Activated T-helper 17 cell treated with anti-CD3 and anti-CD28 coated beads, Interleukin-2, amount 50 U/mL, for 72 hours (primary cell): Measurements from ENCODE around the gene FBXO38. TPM values are rescaled to one million over a fixed set of nuclear protein-coding genes. Genes with fewer than 3 reads are reported as not detected.
A peak's percentile ranks its signal among the peaks of the same experiment; 100 is the strongest.
"Not testable (repeated sequence)": the region's sequence is repeated elsewhere in the genome, so short reads cannot be mapped to it uniquely, and the experiment has no call there.

Experiments
- ATAC-seq: fragments of 150-1000 bp; cut with Tn5 transposase; replicated peaks from 2 replicates; pipeline ENCODE4 v1.10.0; 2021; ENCODE audit warnings: mild to moderate bottlenecking, moderate library complexity
- H3K27ac Mint-ChIP-seq: one replicate; pipeline ENCODE4 v1.8.0; 2022; ENCODE audit warnings: mixed read lengths
- H3K27me3 Mint-ChIP-seq: one replicate; pipeline ENCODE4 v1.8.0; 2022; ENCODE audit warnings: mixed read lengths
- H3K36me3 Mint-ChIP-seq: one replicate; pipeline ENCODE4 v1.8.0; 2022; ENCODE audit warnings: low read depth, mild to moderate bottlenecking, mixed read lengths
- H3K4me1 Mint-ChIP-seq: one replicate; pipeline ENCODE4 v1.8.0; 2022; ENCODE audit warnings: mixed read lengths
- H3K4me3 Mint-ChIP-seq: one replicate; pipeline ENCODE4 v1.8.0; 2022; ENCODE audit warnings: mild to moderate bottlenecking, mixed read lengths
- H3K9me3 Mint-ChIP-seq: one replicate; pipeline ENCODE4 v1.8.0; 2022; ENCODE audit warnings: mixed read lengths
- total RNA-seq, 2 donors: library from RNA; stranded (reverse); gene quantifications; one replicate each; pipeline ENCODE4 v1.2.3, GENCODE V29; 2022

FBXO38 gene
- total RNA-seq, 2 donors from 2014 or later, result 44.1 to 53.0 TPM

DNA sequence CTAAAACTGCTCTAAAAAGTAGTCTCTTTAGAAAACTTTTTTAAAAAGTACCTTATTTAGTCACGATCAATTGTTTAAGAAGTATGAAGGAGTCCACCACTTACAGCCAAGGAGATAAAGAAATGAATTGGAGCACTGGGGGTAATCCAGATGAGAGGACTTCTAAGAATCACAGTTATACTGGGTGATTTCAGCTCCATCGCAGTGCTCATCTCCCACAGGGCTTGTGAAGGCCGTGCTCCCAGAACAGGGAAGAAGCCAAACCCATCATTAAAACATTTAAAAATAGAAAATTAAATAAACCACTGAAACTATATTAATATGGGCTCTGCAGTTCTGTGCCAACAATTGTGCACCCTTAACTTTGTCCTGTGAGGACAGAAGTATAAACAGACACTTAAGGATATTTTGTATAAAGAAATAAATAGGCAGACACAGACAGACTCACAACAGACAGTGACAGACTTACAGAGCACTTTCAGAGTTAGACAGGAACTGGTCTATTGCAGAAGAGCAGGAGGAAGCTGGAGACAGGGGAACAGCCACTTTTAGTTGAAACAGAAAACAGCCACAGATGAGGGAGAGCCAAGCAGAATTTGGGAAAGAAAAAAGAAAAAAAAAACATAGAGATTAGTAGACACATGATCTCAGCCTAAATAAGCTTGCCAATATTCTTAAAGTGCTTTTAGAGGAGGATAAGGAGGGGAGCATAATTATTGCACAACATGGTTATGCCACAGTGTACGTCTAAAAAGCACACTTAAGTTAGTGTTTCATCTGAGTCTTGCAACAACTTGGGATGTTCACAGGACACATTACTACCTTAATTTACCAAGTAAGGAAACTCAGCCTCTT is 81.8 kb downstream of the FBXO38 start:
- H3K9me3 Mint-ChIP-seq, result no peaks in the 10 kb centered on the region

GRCh38 chr5:148466236-148466580 is 82.5 kb downstream of the FBXO38 start:
- no peak for ATAC-seq
- Mint-ChIP-seq H3K9me3 (no peaks in the 10 kb centered on the region), H3K36me3 (no peaks in the 10 kb centered on the region), H3K27me3 (peaks cover 3% of the 10 kb centered on the region), H3K4me1 (no peaks in the 10 kb centered on the region), H3K27ac (no peak overlapping the region), H3K4me3 (no peak overlapping the region)

More for the DNA sequence above, 81.8 kb downstream of the FBXO38 start:
- no peak for ATAC-seq
- peaks cover 3% of the 10 kb centered on the region for H3K27me3 Mint-ChIP-seq
- no peaks in the 10 kb centered on the region for H3K36me3 Mint-ChIP-seq
- H3K27ac Mint-ChIP-seq, result no peak overlapping the region
- no peak overlapping the region for H3K4me3 Mint-ChIP-seq
- H3K4me1 Mint-ChIP-seq, result no peaks in the 10 kb centered on the region

- no peaks in the 10 kb centered on the region for H3K4me1 Mint-ChIP-seq
- no peaks in the 10 kb centered on the region for H3K36me3 Mint-ChIP-seq
- ATAC-seq, result no peak
- H3K9me3 Mint-ChIP-seq, result no peaks in the 10 kb centered on the region
- H3K27me3 Mint-ChIP-seq, result peaks cover 3% of the 10 kb centered on the region
- H3K4me3 Mint-ChIP-seq, result no peak overlapping the region
- no peak overlapping the region for H3K27ac Mint-ChIP-seq
These were observed 84.2 kb downstream of the FBXO38 start for GRCh38 chr5:148467958-148468357.

GRCh38 chr5:148468746-148469145 is 85.0 kb downstream of the FBXO38 start:
- H3K4me3 Mint-ChIP-seq, H3K9me3 Mint-ChIP-seq, H3K27ac Mint-ChIP-seq, ATAC-seq, H3K27me3 Mint-ChIP-seq, H3K4me1 Mint-ChIP-seq, H3K36me3 Mint-ChIP-seq: not testable (repeated sequence)

GRCh38 chr5:148469501-148469935 is 85.8 kb downstream of the FBXO38 start:
- Mint-ChIP-seq H3K9me3 (no peaks in the 10 kb centered on the region), H3K4me3 (no peak overlapping the region), H3K27ac (no peak overlapping the region), H3K27me3 (no peaks in the 10 kb centered on the region), H3K4me1 (no peaks in the 10 kb centered on the region), H3K36me3 (no peaks in the 10 kb centered on the region)
- no peak for ATAC-seq

- Mint-ChIP-seq H3K4me3 (no peak overlapping the region), H3K4me1 (no peaks in the 10 kb centered on the region), H3K27me3 (peaks cover 4% of the 10 kb centered on the region), H3K27ac (no peak overlapping the region), H3K36me3 (no peaks in the 10 kb centered on the region), H3K9me3 (no peaks in the 10 kb centered on the region)
- no peak for ATAC-seq
These were observed 87.6 kb downstream of the FBXO38 start for GRCh38 chr5:148471379-148471778.

DNA sequence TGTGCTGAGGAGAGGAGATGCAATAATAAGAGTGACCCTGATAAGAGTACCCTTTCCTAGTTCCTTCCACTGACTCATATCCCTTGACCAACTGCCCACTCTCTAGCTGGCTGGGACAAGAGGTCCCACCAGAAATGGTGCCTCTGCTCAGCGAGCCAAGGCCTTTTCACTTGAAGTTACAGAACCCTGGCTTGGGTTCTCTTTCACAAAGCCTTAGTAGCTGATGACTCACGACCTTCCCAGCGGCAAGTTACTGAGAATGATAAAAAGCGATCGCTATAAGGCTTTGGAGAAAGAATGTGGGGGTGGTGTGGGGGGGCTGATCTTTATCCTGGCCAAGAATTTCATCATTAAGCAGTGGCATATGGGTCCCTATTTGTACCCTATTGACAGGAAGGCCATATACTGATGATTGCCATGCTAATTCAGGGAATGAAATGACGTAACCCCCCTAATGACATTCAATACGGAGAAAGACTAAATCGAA is 90.3 kb downstream of the FBXO38 start:
- H3K36me3 Mint-ChIP-seq, result no peaks in the 10 kb centered on the region
- H3K27me3 Mint-ChIP-seq, result peaks cover 21% of the 10 kb centered on the region
- H3K9me3 Mint-ChIP-seq, result no peaks in the 10 kb centered on the region
- no peaks in the 10 kb centered on the region for H3K4me1 Mint-ChIP-seq
- no peak overlapping the region for H3K27ac Mint-ChIP-seq
- no peak overlapping the region for H3K4me3 Mint-ChIP-seq
- ATAC-seq, result no peak

GRCh38 chr5:148476302-148476701 is 92.5 kb downstream of the FBXO38 start:
- Mint-ChIP-seq H3K9me3 (no peaks in the 10 kb centered on the region), H3K4me3 (no peak overlapping the region), H3K27ac (no peak overlapping the region), H3K27me3 (peaks cover 21% of the 10 kb centered on the region), H3K4me1 (no peaks in the 10 kb centered on the region), H3K36me3 (no peaks in the 10 kb centered on the region)
- ATAC-seq, result no peak

- no peaks in the 10 kb centered on the region for H3K36me3 Mint-ChIP-seq
- H3K9me3 Mint-ChIP-seq, result no peaks in the 10 kb centered on the region
- H3K4me3 Mint-ChIP-seq, result no peak overlapping the region
- no peak overlapping the region for H3K27ac Mint-ChIP-seq
- H3K27me3 Mint-ChIP-seq, result peaks cover 23% of the 10 kb centered on the region
- no peaks in the 10 kb centered on the region for H3K4me1 Mint-ChIP-seq
- no peak for ATAC-seq
These were observed 93.7 kb downstream of the FBXO38 start for GRCh38 chr5:148477429-148477828.

GRCh38 chr5:148482196-148482595 is 98.4 kb downstream of the FBXO38 start:
- H3K9me3 Mint-ChIP-seq, result no peaks in the 10 kb centered on the region
- H3K4me1 Mint-ChIP-seq, result peaks cover 5% of the 10 kb centered on the region
- peaks cover 43% of the 10 kb centered on the region for H3K27me3 Mint-ChIP-seq
- no peak overlapping the region for H3K4me3 Mint-ChIP-seq
- ATAC-seq, result no peak
- no peak overlapping the region for H3K27ac Mint-ChIP-seq
- H3K36me3 Mint-ChIP-seq, result no peaks in the 10 kb centered on the region

- H3K27me3 Mint-ChIP-seq, result peaks cover 45% of the 10 kb centered on the region
These were observed 99.1 kb downstream of the FBXO38 start for GRCh38 chr5:148482697-148483462.

DNA sequence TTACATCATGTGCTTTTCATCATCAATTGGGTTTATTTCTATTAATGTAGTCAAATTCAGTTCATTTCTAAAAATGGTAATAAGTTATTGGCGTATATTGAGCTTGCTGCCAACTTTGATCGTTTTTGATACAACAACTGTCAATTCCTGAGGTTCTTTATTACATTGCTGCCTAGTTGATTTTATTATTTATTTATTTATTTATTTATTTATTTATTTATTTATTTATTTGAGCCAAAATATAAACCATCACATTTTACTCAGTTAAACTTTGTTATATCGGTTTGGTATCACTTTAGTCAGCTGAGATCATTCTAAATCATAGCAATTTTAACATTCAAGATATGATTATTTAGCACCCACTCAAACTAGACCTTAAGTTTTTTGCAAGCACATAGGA is 100.0 kb downstream of the FBXO38 start:
- H3K4me1 Mint-ChIP-seq, result peaks cover 5% of the 10 kb centered on the region

More at GRCh38 chr5:148482697-148483462, 99.1 kb downstream of the FBXO38 start:
- Mint-ChIP-seq H3K36me3 (no peaks in the 10 kb centered on the region), H3K27ac (no peak overlapping the region), H3K4me3 (no peak overlapping the region), H3K9me3 (no peaks in the 10 kb centered on the region), H3K4me1 (peaks cover 5% of the 10 kb centered on the region)
- ATAC-seq, result peak; percentile 58

GRCh38 chr5:148484651-148485050 is 100.9 kb downstream of the FBXO38 start:
- H3K4me3 Mint-ChIP-seq, result no peak overlapping the region

More for the DNA sequence above, 100.0 kb downstream of the FBXO38 start:
- Mint-ChIP-seq H3K4me3 (no peak overlapping the region), H3K27me3 (peaks cover 38% of the 10 kb centered on the region), H3K36me3 (no peaks in the 10 kb centered on the region), H3K27ac (no peak overlapping the region), H3K9me3 (no peaks in the 10 kb centered on the region)
- ATAC-seq, result no peak

GRCh38 chr5:148486456-148486855 is 102.7 kb downstream of the FBXO38 start:
- H3K36me3 Mint-ChIP-seq, result no peaks in the 10 kb centered on the region
- H3K4me3 Mint-ChIP-seq, result no peak overlapping the region
- no peak overlapping the region for H3K27ac Mint-ChIP-seq
- ATAC-seq, result no peak
- peaks cover 5% of the 10 kb centered on the region for H3K4me1 Mint-ChIP-seq
- H3K9me3 Mint-ChIP-seq, result no peaks in the 10 kb centered on the region
- H3K27me3 Mint-ChIP-seq, result peaks cover 43% of the 10 kb centered on the region

More at GRCh38 chr5:148484651-148485050, 100.9 kb downstream of the FBXO38 start:
- no peaks in the 10 kb centered on the region for H3K9me3 Mint-ChIP-seq
- ATAC-seq, result no peak
- H3K27me3 Mint-ChIP-seq, result peaks cover 38% of the 10 kb centered on the region
- no peaks in the 10 kb centered on the region for H3K36me3 Mint-ChIP-seq
- peaks cover 5% of the 10 kb centered on the region for H3K4me1 Mint-ChIP-seq
- no peak overlapping the region for H3K27ac Mint-ChIP-seq

DNA sequence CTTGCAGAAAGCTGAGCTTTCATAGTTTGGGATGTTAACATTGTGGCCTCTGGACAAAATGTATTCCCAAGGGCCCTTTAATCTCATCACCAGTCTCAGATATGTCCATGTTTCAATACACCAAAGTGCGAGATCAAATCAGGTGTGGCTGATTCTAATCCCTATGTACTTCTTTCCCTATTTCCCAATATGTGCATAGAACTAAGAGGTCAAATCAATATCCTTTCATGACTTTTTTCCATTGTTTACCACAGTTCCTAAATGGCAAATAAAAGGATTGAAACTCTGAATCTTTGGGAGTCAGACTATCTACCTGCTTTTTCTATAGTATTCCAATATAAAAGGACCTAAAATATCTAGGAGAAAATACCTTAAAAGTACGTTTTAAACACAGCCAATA is 105.0 kb downstream of the FBXO38 start:
- H3K27me3 Mint-ChIP-seq, result peaks cover 35% of the 10 kb centered on the region
- H3K4me1 Mint-ChIP-seq, result no peaks in the 10 kb centered on the region
- no peaks in the 10 kb centered on the region for H3K9me3 Mint-ChIP-seq
- H3K4me3 Mint-ChIP-seq, result no peak overlapping the region
- no peak overlapping the region for H3K27ac Mint-ChIP-seq
- H3K36me3 Mint-ChIP-seq, result no peaks in the 10 kb centered on the region
- no peak for ATAC-seq
